Gastrocnemius medialis (tissue), 4 donors: ENCODE results near the gene RHEB.

Source experiments
- CTCF ChIP-seq, 5 experiments: fragments of 450-650 bp in 3 of 5; fragments of 200-600 bp in 2 of 5; sonication (generic) in 2 of 5; IDR thresholded peaks in 4 of 5; conservative IDR thresholded peaks in 1 of 5; 1 replicate in 4 of 5; 2 replicates in 1 of 5; pipeline ENCODE4 v1.5.1; 2016 to 2019; ENCODE audit warnings: antibody characterized with exemption in 5 of 5, mild to moderate bottlenecking in 3 of 5, moderate library complexity in 3 of 5
- POLR2A ChIP-seq, 2 donors: fragments of 450-650 bp; IDR thresholded peaks; one replicate each; pipeline ENCODE4 v1.6.1; 2017; ENCODE audit warnings: antibody characterized with exemption in 2 of 2, mild to moderate bottlenecking in 2 of 2, moderate library complexity in 2 of 2

GRCh38 chr7:151509670-151510333 is 9.9 kb downstream of the RHEB start:
- TF ChIP-seq CTCF (IDR thresholded peaks at IDR 0.05 in 4 of 5, conservative IDR thresholded peaks at IDR 0.05 in 1 of 5) (no peak), POLR2A (IDR thresholded peaks at IDR 0.05) (no peak)
